DND-41 (cell line): ENCODE results near the gene PPFIBP2.

Source experiments
- CTCF ChIP-seq: IDR thresholded peaks from 2 replicates; pipeline ENCODE4 v1.5.1; 2012; ENCODE audit warnings: borderline replicate concordance, low read length, moderate library complexity, mild to moderate bottlenecking; ENCODE audit not compliant: poor library complexity, severe bottlenecking; ENCODE audit errors: extremely low read depth
- EZH2 ChIP-seq: IDR thresholded peaks from 3 replicates; pipeline ENCODE4 v1.6.1; 2012; ENCODE audit warnings: borderline replicate concordance, low read depth, mild to moderate bottlenecking, moderate library complexity, low read length, inconsistent platforms; ENCODE audit not compliant: severe bottlenecking

- TF ChIP-seq CTCF (no peak), EZH2 (no peak)
These were observed 151.1 kb downstream of the PPFIBP2 start for GRCh38 chr11:7664867-7665266.
